ENCODE measurements around the gene WDR75. TPM values are rescaled to one million over a fixed set of nuclear protein-coding genes. Genes with fewer than 3 reads are reported as not detected.

WDR75 gene
- total and polyA plus RNA-seq, 9 of the 15 experiments (the other 6 are each of a cell fraction or from before 2014, with no cell fraction given) = 50.9 to 111 (median 76.4) TPM

GRCh38 chr2:189426886-189427285, 14.4 kb upstream of the WDR75 start (continued):
- TF ChIP-seq, protein P1, sequence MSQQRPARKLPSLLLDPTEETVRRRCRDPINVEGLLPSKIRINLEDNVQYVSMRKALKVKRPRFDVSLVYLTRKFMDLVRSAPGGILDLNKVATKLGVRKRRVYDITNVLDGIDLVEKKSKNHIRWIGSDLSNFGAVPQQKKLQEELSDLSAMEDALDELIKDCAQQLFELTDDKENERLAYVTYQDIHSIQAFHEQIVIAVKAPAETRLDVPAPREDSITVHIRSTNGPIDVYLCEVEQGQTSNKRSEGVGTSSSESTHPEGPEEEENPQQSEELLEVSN (IDR thresholded peaks at IDR 0.05; ENCODE audit: borderline replicate concordance in 1 of 2, extremely low read depth in 1 of 2, insufficient read depth in 1 of 2, insufficient read length in 1 of 2, low read depth in 1 of 2, low read length in 1 of 2, poor library complexity in 1 of 2, severe bottlenecking in 1 of 2) = no peak
- TF ChIP-seq CHCHD3 (CRISPR knock-in tag; IDR thresholded peaks at IDR 0.05) = no peak
- TF ChIP-seq ZNF766 (CRISPR knock-in tag; conservative IDR thresholded peaks at IDR 0.05) = no peak
- no peak for TF ChIP-seq HDAC1 (IDR thresholded peaks at IDR 0.05)
- TF ChIP-seq, protein P2, sequence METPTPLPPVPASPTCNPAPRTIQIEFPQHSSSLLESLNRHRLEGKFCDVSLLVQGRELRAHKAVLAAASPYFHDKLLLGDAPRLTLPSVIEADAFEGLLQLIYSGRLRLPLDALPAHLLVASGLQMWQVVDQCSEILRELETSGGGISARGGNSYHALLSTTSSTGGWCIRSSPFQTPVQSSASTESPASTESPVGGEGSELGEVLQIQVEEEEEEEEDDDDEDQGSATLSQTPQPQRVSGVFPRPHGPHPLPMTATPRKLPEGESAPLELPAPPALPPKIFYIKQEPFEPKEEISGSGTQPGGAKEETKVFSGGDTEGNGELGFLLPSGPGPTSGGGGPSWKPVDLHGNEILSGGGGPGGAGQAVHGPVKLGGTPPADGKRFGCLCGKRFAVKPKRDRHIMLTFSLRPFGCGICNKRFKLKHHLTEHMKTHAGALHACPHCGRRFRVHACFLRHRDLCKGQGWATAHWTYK (CRISPR knock-in tag; IDR thresholded peaks at IDR 0.05) = no peak
- no peak for TF ChIP-seq NR4A1 (CRISPR knock-in tag; IDR thresholded peaks at IDR 0.05)
- no peak for TF ChIP-seq NR4A1 (tag; IDR thresholded peaks at IDR 0.05)
- no peak for TF ChIP-seq TOE1 (IDR thresholded peaks at IDR 0.05; ENCODE audit: borderline replicate concordance)
- no peak for TF ChIP-seq TOE1 (CRISPR knock-in tag; IDR thresholded peaks at IDR 0.05; ENCODE audit: borderline replicate concordance, low read depth)
- TF ChIP-seq SUPT5H (IDR thresholded peaks at IDR 0.05) = no peak
- TF ChIP-seq TBL1XR1 (IDR thresholded peaks at IDR 0.05; ENCODE audit: low read length in 2 of 2) = no peak
- no peak for TF ChIP-seq KLF1 (tag; IDR thresholded peaks at IDR 0.05)
- TF ChIP-seq HDAC3 (IDR thresholded peaks at IDR 0.05; ENCODE audit: borderline replicate concordance, partially characterized antibody) = no peak
- TF ChIP-seq THRAP3 (IDR thresholded peaks at IDR 0.05; ENCODE audit: borderline replicate concordance) = no peak
